ENCODE data around the gene CCBE1. TPM values are rescaled to one million over a fixed set of nuclear protein-coding genes. Genes with fewer than 3 reads are reported as not detected.

CCBE1 gene
- total RNA-seq, 1 donor from 2014 or later, result under 0.01 TPM

- no peak for DNase-seq (ENCODE audit: low read depth in 2 of 2)
Observed at GRCh38 chr18:59395226-59396175, 301.7 kb downstream of the CCBE1 start.

GRCh38 chr18:59393381-59393780, 303.8 kb downstream of the CCBE1 start:
- DNase-seq (ENCODE audit: low read depth in 2 of 2), result peak; percentile 3 to 46

- no peak for DNase-seq (ENCODE audit: low read depth in 2 of 2)
Observed at GRCh38 chr18:59388817-59389216, 308.4 kb downstream of the CCBE1 start.

GRCh38 chr18:59387687-59388565, 309.3 kb downstream of the CCBE1 start:
- DNase-seq (ENCODE audit: low read depth in 2 of 2), result no peak

GRCh38 chr18:59386909-59387686, 310.1 kb downstream of the CCBE1 start:
- DNase-seq (ENCODE audit: low read depth in 2 of 2), result no peak

GRCh38 chr18:59385191-59385590, 312.0 kb downstream of the CCBE1 start:
- DNase-seq (ENCODE audit: low read depth in 2 of 2), result no peak

- no peak for DNase-seq (ENCODE audit: low read depth in 2 of 2)
Observed at GRCh38 chr18:59383851-59384250, 313.4 kb downstream of the CCBE1 start.

- DNase-seq (ENCODE audit: low read depth in 2 of 2), result no peak
Observed at GRCh38 chr18:59382383-59382782, 314.8 kb downstream of the CCBE1 start.

- DNase-seq (ENCODE audit: low read depth in 2 of 2), result no peak
Observed at GRCh38 chr18:59381949-59382348, 315.3 kb downstream of the CCBE1 start.

Other genes starting within 250 kb of the CCBE1 start
- gene PMAIP1, start 202.6 kb upstream of the CCBE1 start, total RNA-seq, result 9.2 and 13.7 TPM in 2 replicates

Data from lung microvascular endothelial cell (primary cell).